Panc1 (cell line): Measurements from ENCODE around the gene C1orf74. TPM values are rescaled to one million over a fixed set of nuclear protein-coding genes. Genes with fewer than 3 reads are reported as not detected.

Experiments
- ATAC-seq: fragments of 200-7000 bp; cut with Tn5 transposase; 2 replicates; pipeline ENCODE4 v1.9.1; 2020; ENCODE audit warnings: mild to moderate bottlenecking, moderate library complexity
- BruUV-seq: library from RNA; stranded (reverse); fragments of 400-500 nt; replicated peaks from 2 replicates; lab custom pipeline; 2021; lab: Mats Ljungman, UMichigan
- CTCF ChIA-PET: fragments of 300-600 bp; sonication (Branson Sonifier 250); formaldehyde crosslinking; loops from one replicate; lab custom pipeline; 2022; ENCODE audit warnings: antibody characterized with exemption; lab: Charles Lee
- POLR2A ChIA-PET: fragments of 300-600 bp; sonication (Branson Sonifier 250); formaldehyde crosslinking; loops from one replicate; lab custom pipeline; 2022; ENCODE audit warnings: antibody characterized with exemption; lab: Charles Lee
- DNase-seq: peaks from one replicate; pipeline ENCODE4 v3.0.0-alpha.2; 2010; ENCODE audit warnings: low read depth, low spot score
- H3K27ac ChIP-seq: 2 replicates; pipeline ENCODE4 v1.5.1; 2011; ENCODE audit warnings: mild to moderate bottlenecking, low read length, inconsistent platforms
- H3K27me3 ChIP-seq: fragments of 200-500 bp; sonication (Bioruptor generic); 2 replicates; pipeline ENCODE4 v1.6.0; 2014; ENCODE audit warnings: low read length, inconsistent platforms; ENCODE audit not compliant: control insufficient read depth, insufficient read depth
- H3K36me3 ChIP-seq: fragments of 200-500 bp; sonication (Bioruptor generic); 2 replicates; pipeline ENCODE4 v1.5.1; 2014; ENCODE audit warnings: inconsistent platforms, mild to moderate bottlenecking, low read length, moderate library complexity; ENCODE audit not compliant: control insufficient read depth, insufficient read depth
- H3K4me1 ChIP-seq: 2 replicates; pipeline ENCODE4 v1.5.1; 2011; ENCODE audit warnings: inconsistent platforms, mild to moderate bottlenecking, low read length, moderate library complexity; ENCODE audit not compliant: control insufficient read depth, insufficient read depth
- H3K4me3 ChIP-seq, 2 experiments: 2 replicates each; pipeline ENCODE4 v1.5.1; 2011 to 2012; ENCODE audit warnings: low read depth in 2 of 2, low read length in 2 of 2, mild to moderate bottlenecking in 2 of 2, inconsistent platforms in 1 of 2, moderate library complexity in 1 of 2
- H3K9me3 ChIP-seq: fragments of 200-500 bp; sonication (Bioruptor generic); 2 replicates; pipeline ENCODE4 v1.5.1; 2014; ENCODE audit warnings: low read depth, mild to moderate bottlenecking, inconsistent platforms, low read length, moderate library complexity; ENCODE audit not compliant: control insufficient read depth, insufficient read depth
- CTCF ChIP-seq: fragments of 450-650 bp; IDR thresholded peaks from 2 replicates; pipeline ENCODE4 v1.5.1; 2017; ENCODE audit warnings: mild to moderate bottlenecking
- POLR2AphosphoS5 ChIP-seq: IDR thresholded peaks from 2 replicates; pipeline ENCODE4 v1.6.1; 2012; ENCODE audit warnings: mild to moderate bottlenecking, low read depth, low read length, moderate library complexity
- REST ChIP-seq, 2 experiments: IDR thresholded peaks; 2 replicates each; pipeline ENCODE4 v1.6.1; 2011 to 2012; ENCODE audit warnings: low read depth in 2 of 2, control low read depth in 1 of 2, low read length in 1 of 2, mild to moderate bottlenecking in 1 of 2, moderate library complexity in 1 of 2; ENCODE audit not compliant: insufficient read depth in 1 of 2
- SIN3A ChIP-seq: IDR thresholded peaks from 2 replicates; pipeline ENCODE4 v1.6.1; 2012; ENCODE audit warnings: low read depth, mild to moderate bottlenecking, low read length, moderate library complexity, borderline replicate concordance; ENCODE audit not compliant: insufficient read depth
- TCF7L2 ChIP-seq: IDR thresholded peaks from 2 replicates; pipeline ENCODE4 v1.6.1; 2011; ENCODE audit warnings: mild to moderate bottlenecking, low read depth, low read length, inconsistent platforms
- in situ Hi-C: cut with HindIII; loops from 2 replicates; pipeline ENCODE4 v1.10.0; 2016; ENCODE audit warnings: low sequenced_read_pairs, low pct_unique_long_range_greater_than_20kb
- intact Hi-C: fragments of 100-400 bp; cut with micrococcal nuclease; formaldehyde crosslinking; loops from one replicate; pipeline ENCODE4 v1.10.0; 2022; ENCODE audit not compliant: unreplicated experiment
- total RNA-seq: library from RNA; stranded (reverse); gene quantifications from one replicate; pipeline ENCODE4 v1.2.1, GENCODE V29; 2021; ENCODE audit not compliant: unreplicated experiment

C1orf74 gene
- total RNA-seq, 1 experiment from 2014 or later: 1.7 TPM

- H3K9me3 ChIP-seq: no peaks in the 10 kb centered on the region
- no peak for TF ChIP-seq POLR2AphosphoS5
- no peak for TF ChIP-seq TCF7L2
- TF ChIP-seq CTCF: no peak
- no peak for TF ChIP-seq REST (IDR thresholded peaks at IDR 0.05; ENCODE audit: insufficient read depth in 1 of 2, low read depth in 2 of 2, low read length in 1 of 2)
- no peak for TF ChIP-seq SIN3A
- BruUV-seq: no TSS peak
- DNase-seq (no peak), ATAC-seq (no peak)
- no peak overlapping the region for H3K27ac ChIP-seq
- H3K36me3 ChIP-seq: no peaks in the 10 kb centered on the region
- H3K4me1 ChIP-seq: no peaks in the 10 kb centered on the region
- intact Hi-C loops (no loop called here), in situ Hi-C loops (no loop called here)
- no peak overlapping the region for H3K4me3 ChIP-seq
- ChIA-PET POLR2A (no interaction called here), CTCF (no interaction called here)
- H3K27me3 ChIP-seq: no peaks in the 10 kb centered on the region
These were observed 31.5 kb downstream of the C1orf74 start for GRCh38 chr1:209752890-209753289.

GRCh38 chr1:209751627-209752231, 32.6 kb downstream of the C1orf74 start:
- in situ Hi-C loops (no loop called here), intact Hi-C loops (no loop called here)
- H3K27me3 ChIP-seq: peaks cover 1% of the 10 kb centered on the region; the same call in 1 of the 2 replicates
- TF ChIP-seq POLR2AphosphoS5 (no peak), TCF7L2 (no peak), REST (IDR thresholded peaks at IDR 0.05; ENCODE audit: insufficient read depth in 1 of 2, low read depth in 2 of 2, low read length in 1 of 2) (no peak), SIN3A (no peak), CTCF (no peak)
- H3K4me1 ChIP-seq: no peaks in the 10 kb centered on the region
- no TSS peak for BruUV-seq
- ChIA-PET CTCF (no interaction called here), POLR2A (no interaction called here)
- no peak overlapping the region for H3K27ac ChIP-seq
- no peak for DNase-seq
- no peaks in the 10 kb centered on the region for H3K9me3 ChIP-seq
- H3K4me3 ChIP-seq: no peak overlapping the region
- no peaks in the 10 kb centered on the region for H3K36me3 ChIP-seq
- no peak for ATAC-seq
